ENCODE measurements around the gene ADAM33.

Gene ADAM33

DNA sequence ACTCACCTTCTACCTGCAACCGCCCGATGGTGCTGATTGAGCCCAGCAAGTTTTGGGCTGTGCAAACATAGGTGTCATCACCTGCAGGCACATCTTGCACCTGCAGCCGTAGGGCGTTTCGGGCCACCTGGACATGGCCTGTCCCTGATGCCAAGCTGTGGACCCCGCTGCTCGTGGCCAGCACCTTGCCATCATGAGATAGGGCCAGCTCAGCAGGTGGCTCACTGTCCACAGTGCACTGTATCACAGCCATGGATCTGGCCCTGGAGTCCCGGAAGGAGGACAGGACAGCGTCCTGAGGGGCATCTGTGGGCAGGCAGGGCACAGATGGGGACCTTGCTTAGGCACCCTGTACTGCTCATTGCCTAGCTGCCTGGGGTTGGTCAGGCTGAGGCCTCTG is 10.1 kb upstream of the ADAM33 start:
- no peak overlapping the region for H3K9ac ChIP-seq (ENCODE audit: low read length)
- no peaks in the 10 kb centered on the region for H3K36me3 ChIP-seq (ENCODE audit: low read length)

DNA sequence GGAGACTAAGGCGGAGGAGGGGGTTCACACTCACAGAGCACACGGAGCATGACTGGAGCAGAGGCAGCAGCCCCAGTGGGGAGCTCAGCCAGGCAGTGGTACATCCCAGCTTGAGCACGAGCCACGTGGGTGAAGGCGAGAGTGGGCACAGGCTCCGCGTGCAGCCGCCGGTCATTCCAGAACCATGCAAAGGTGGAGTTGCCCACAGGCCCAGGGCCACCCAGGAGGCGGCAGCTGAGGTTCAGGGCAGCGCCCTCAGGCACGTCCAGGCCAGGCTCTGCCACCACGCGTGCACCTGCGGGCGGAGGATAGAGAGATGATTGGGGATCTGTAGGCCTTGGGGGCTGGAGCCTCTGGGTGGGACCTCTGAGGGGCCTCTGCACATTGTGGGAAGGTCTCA is 9.5 kb upstream of the ADAM33 start:
- H3K9me2 ChIP-seq (replicated peaks; ENCODE audit: insufficient read depth, low read length) = no peaks in the 10 kb centered on the region
- no peaks in the 10 kb centered on the region for H3K79me2 ChIP-seq (ENCODE audit: insufficient read depth, low read length)
- H3K27ac ChIP-seq (ENCODE audit: low read depth, low read length) = no peak overlapping the region
- TF ChIP-seq EZH2phosphoT487 (conservative IDR thresholded peaks at IDR 0.05; ENCODE audit: low read length) = no peak
- TF ChIP-seq, protein P1, sequence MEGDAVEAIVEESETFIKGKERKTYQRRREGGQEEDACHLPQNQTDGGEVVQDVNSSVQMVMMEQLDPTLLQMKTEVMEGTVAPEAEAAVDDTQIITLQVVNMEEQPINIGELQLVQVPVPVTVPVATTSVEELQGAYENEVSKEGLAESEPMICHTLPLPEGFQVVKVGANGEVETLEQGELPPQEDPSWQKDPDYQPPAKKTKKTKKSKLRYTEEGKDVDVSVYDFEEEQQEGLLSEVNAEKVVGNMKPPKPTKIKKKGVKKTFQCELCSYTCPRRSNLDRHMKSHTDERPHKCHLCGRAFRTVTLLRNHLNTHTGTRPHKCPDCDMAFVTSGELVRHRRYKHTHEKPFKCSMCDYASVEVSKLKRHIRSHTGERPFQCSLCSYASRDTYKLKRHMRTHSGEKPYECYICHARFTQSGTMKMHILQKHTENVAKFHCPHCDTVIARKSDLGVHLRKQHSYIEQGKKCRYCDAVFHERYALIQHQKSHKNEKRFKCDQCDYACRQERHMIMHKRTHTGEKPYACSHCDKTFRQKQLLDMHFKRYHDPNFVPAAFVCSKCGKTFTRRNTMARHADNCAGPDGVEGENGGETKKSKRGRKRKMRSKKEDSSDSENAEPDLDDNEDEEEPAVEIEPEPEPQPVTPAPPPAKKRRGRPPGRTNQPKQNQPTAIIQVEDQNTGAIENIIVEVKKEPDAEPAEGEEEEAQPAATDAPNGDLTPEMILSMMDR (IDR thresholded peaks at IDR 0.05; ENCODE audit: insufficient read depth, low read length, poor library complexity, severe bottlenecking) = no peak
- H3K27me3 ChIP-seq (ENCODE audit: low read length) = no peaks in the 10 kb centered on the region
- H3K9ac ChIP-seq (ENCODE audit: low read length) = no peak overlapping the region
- no peaks in the 10 kb centered on the region for H4K20me1 ChIP-seq (ENCODE audit: low read depth, low read length)
- H3K4me3 ChIP-seq (ENCODE audit: insufficient read depth, low read length, poor library complexity, severe bottlenecking) = no peak overlapping the region
- H3K4me2 ChIP-seq (ENCODE audit: low read depth, low read length, poor library complexity, severe bottlenecking) = no peak overlapping the region
- H3K9me3 ChIP-seq (ENCODE audit: insufficient read depth, low read length) = no peaks in the 10 kb centered on the region
- no peaks in the 10 kb centered on the region for H3K36me3 ChIP-seq (ENCODE audit: low read length)
- no peaks in the 10 kb centered on the region for H3F3A ChIP-seq (ENCODE audit: insufficient read depth)
- no peak overlapping the region for H2AFZ ChIP-seq (ENCODE audit: low read depth, low read length, severe bottlenecking)

More for the DNA sequence above, 10.1 kb upstream of the ADAM33 start:
- Histone ChIP-seq H3K79me2 (ENCODE audit: insufficient read depth, low read length) (no peaks in the 10 kb centered on the region), H3K4me2 (ENCODE audit: low read depth, low read length, poor library complexity, severe bottlenecking) (no peak overlapping the region), H2AFZ (ENCODE audit: low read depth, low read length, severe bottlenecking) (no peak overlapping the region), H3K4me3 (ENCODE audit: insufficient read depth, low read length, poor library complexity, severe bottlenecking) (no peak overlapping the region), H3F3A (ENCODE audit: insufficient read depth) (no peaks in the 10 kb centered on the region), H3K27me3 (ENCODE audit: low read length) (no peaks in the 10 kb centered on the region), H3K9me3 (ENCODE audit: insufficient read depth, low read length) (no peaks in the 10 kb centered on the region), H3K27ac (ENCODE audit: low read depth, low read length) (no peak overlapping the region), H3K9me2 (replicated peaks; ENCODE audit: insufficient read depth, low read length) (no peaks in the 10 kb centered on the region), H4K20me1 (ENCODE audit: low read depth, low read length) (no peaks in the 10 kb centered on the region)
- TF ChIP-seq, protein P1 (IDR thresholded peaks at IDR 0.05; ENCODE audit: insufficient read depth, low read length, poor library complexity, severe bottlenecking) = no peak
- no peak for TF ChIP-seq EZH2phosphoT487 (conservative IDR thresholded peaks at IDR 0.05; ENCODE audit: low read length)

DNA sequence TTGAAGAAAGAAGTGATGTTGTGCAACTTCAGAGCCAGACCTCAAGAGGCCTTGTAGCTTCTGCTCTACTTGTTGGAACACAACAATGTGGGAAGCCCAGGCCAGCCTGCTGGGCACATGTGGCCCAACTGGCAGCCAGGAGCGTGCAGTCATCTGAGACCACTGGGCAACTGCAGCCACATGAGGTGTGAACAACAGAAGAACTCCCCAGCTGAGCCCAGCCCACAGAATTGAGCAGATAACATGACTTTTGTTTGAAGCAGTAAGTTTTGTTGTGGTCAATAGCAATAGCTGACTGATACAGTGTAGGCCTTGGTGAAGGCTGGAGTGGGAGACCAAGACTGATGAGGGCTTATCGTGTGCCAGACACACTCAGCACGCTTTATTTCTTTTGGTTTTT is 8.6 kb upstream of the ADAM33 start:
- Histone ChIP-seq H4K20me1 (ENCODE audit: low read depth, low read length) (no peaks in the 10 kb centered on the region), H2AFZ (ENCODE audit: low read depth, low read length, severe bottlenecking) (no peak overlapping the region), H3K27me3 (ENCODE audit: low read length) (no peaks in the 10 kb centered on the region), H3K36me3 (ENCODE audit: low read length) (no peaks in the 10 kb centered on the region), H3F3A (ENCODE audit: insufficient read depth) (no peaks in the 10 kb centered on the region), H3K27ac (ENCODE audit: low read depth, low read length) (no peak overlapping the region), H3K9me3 (ENCODE audit: insufficient read depth, low read length) (no peaks in the 10 kb centered on the region), H3K4me2 (ENCODE audit: low read depth, low read length, poor library complexity, severe bottlenecking) (no peak overlapping the region), H3K79me2 (ENCODE audit: insufficient read depth, low read length) (no peaks in the 10 kb centered on the region), H3K9me2 (replicated peaks; ENCODE audit: insufficient read depth, low read length) (no peaks in the 10 kb centered on the region), H3K9ac (ENCODE audit: low read length) (no peak overlapping the region), H3K4me3 (ENCODE audit: insufficient read depth, low read length, poor library complexity, severe bottlenecking) (no peak overlapping the region)
- TF ChIP-seq, protein P1 (IDR thresholded peaks at IDR 0.05; ENCODE audit: insufficient read depth, low read length, poor library complexity, severe bottlenecking) = no peak

DNA sequence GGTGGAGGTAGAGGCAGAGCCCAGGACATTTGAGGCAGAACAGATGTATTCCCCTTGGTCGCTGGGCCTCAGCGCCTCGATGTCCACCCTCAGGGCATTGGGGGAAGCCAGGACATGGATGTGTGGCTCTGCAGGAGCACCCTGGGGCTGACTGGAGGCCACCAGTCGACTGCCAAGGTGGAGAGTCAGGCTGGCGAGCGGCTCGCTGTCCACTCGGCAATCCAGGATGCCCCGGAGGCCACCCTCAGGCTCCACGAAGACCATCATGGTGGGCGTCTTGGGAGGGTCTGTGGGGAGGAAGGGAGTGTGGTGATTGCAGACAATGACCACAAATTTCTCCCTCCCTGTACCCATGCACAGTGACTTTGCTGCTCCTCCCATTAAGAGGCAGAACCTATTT is 8.2 kb upstream of the ADAM33 start:
- H3F3A ChIP-seq (ENCODE audit: insufficient read depth) = no peaks in the 10 kb centered on the region
- H2AFZ ChIP-seq (ENCODE audit: low read depth, low read length, severe bottlenecking) = no peak overlapping the region
- H3K4me2 ChIP-seq (ENCODE audit: low read depth, low read length, poor library complexity, severe bottlenecking) = no peak overlapping the region
- H3K9me2 ChIP-seq (replicated peaks; ENCODE audit: insufficient read depth, low read length) = no peaks in the 10 kb centered on the region
- H4K20me1 ChIP-seq (ENCODE audit: low read depth, low read length) = no peaks in the 10 kb centered on the region
- H3K9me3 ChIP-seq (ENCODE audit: insufficient read depth, low read length) = no peaks in the 10 kb centered on the region
- no peaks in the 10 kb centered on the region for H3K36me3 ChIP-seq (ENCODE audit: low read length)
- H3K4me3 ChIP-seq (ENCODE audit: insufficient read depth, low read length, poor library complexity, severe bottlenecking) = no peak overlapping the region
- TF ChIP-seq EZH2phosphoT487 (conservative IDR thresholded peaks at IDR 0.05; ENCODE audit: low read length) = no peak
- TF ChIP-seq, protein P1 (IDR thresholded peaks at IDR 0.05; ENCODE audit: insufficient read depth, low read length, poor library complexity, severe bottlenecking) = no peak
- H3K27ac ChIP-seq (ENCODE audit: low read depth, low read length) = no peak overlapping the region
- H3K79me2 ChIP-seq (ENCODE audit: insufficient read depth, low read length) = no peaks in the 10 kb centered on the region
- H3K9ac ChIP-seq (ENCODE audit: low read length) = no peak overlapping the region
- no peaks in the 10 kb centered on the region for H3K27me3 ChIP-seq (ENCODE audit: low read length)
